HUES6 (cell line): Measurements from ENCODE around the gene EFCAB5.
"Not testable (repeated sequence)": the region's sequence is repeated elsewhere in the genome, so short reads cannot be mapped to it uniquely, and the experiment has no call there.

Experiments used
- H3K27ac ChIP-seq: 2 replicates; pipeline ENCODE4 v1.7.0; 2013; ENCODE audit warnings: low read depth, mild to moderate bottlenecking, low read length, inconsistent platforms
- H3K27me3 ChIP-seq: 2 replicates; pipeline ENCODE4 v1.6.1; 2013; ENCODE audit warnings: low read length; ENCODE audit not compliant: control insufficient read depth, insufficient read depth
- H3K36me3 ChIP-seq: 2 replicates; pipeline ENCODE4 v1.6.1; 2013; ENCODE audit warnings: low read length; ENCODE audit not compliant: control insufficient read depth, insufficient read depth
- H3K4me1 ChIP-seq: 2 replicates; pipeline ENCODE4 v1.6.1; 2013; ENCODE audit warnings: low read length; ENCODE audit not compliant: control insufficient read depth, insufficient read depth
- H3K4me3 ChIP-seq: 2 replicates; pipeline ENCODE4 v1.5.1; 2013; ENCODE audit warnings: low read depth, low read length
- H3K9ac ChIP-seq: one replicate; pipeline ENCODE4 v1.6.1; 2013; ENCODE audit warnings: mild to moderate bottlenecking, low read length
- H3K9me3 ChIP-seq: 2 replicates; pipeline ENCODE4 v1.6.1; 2013; ENCODE audit warnings: low read depth, low read length; ENCODE audit not compliant: control insufficient read depth, insufficient read depth

The EFCAB5 gene

DNA sequence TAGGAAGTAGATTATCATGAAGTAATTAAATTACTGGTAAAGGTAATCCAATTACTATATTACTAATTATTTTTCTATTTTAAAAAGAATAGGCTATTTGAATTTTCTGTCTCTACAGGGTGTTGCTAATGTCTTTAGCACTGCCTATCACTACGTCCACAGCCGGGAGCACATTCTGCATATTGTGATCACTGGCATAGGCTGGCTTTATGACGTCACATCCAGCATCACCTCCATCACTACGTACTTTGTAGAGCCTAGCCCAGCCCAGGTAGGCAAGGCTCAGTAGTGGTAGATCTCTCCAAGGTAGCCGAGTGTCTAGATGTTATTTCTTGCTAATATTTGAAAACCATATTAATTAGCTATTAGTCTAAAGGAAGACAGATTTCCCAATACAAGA is 141.3 kb downstream of the EFCAB5 start:
- H3K4me1 ChIP-seq: no peaks in the 10 kb centered on the region
- no peaks in the 10 kb centered on the region for H3K9me3 ChIP-seq
- H3K9ac ChIP-seq: no peak overlapping the region
- H3K36me3 ChIP-seq: no peaks in the 10 kb centered on the region
- H3K27me3 ChIP-seq: 0 out of 2 replicates have a peak, but pooled peaks cover 4% of the 10 kb centered on the region
- no peak overlapping the region for H3K27ac ChIP-seq
- no peak overlapping the region for H3K4me3 ChIP-seq

DNA sequence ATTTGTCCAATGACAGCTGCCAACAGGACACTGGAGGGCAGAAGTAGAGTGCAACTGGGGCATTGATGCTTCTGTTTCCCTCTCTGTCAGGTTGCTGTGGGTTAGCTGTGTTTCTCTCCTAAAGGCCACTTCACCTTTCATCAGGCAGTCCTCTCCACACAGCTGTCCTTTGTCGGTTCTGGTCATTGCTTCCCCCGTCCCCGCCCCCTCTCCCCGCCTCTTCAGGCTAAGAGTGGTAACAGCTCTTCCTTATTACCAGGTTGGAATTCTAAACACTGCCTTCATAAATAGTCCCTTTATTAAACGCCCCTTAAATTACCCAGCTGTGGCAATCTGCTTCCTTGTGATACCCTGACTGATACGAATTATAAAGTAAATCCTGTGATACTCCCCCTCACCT is 143.4 kb downstream of the EFCAB5 start:
- H3K36me3 ChIP-seq: no peaks in the 10 kb centered on the region
- H3K9me3 ChIP-seq: no peaks in the 10 kb centered on the region
- 0 out of 2 replicates have a peak, but pooled peaks cover 3% of the 10 kb centered on the region for H3K27me3 ChIP-seq
- H3K9ac ChIP-seq: no peak overlapping the region
- no peaks in the 10 kb centered on the region for H3K4me1 ChIP-seq
- H3K4me3 ChIP-seq: no peak overlapping the region
- no peak overlapping the region for H3K27ac ChIP-seq

DNA sequence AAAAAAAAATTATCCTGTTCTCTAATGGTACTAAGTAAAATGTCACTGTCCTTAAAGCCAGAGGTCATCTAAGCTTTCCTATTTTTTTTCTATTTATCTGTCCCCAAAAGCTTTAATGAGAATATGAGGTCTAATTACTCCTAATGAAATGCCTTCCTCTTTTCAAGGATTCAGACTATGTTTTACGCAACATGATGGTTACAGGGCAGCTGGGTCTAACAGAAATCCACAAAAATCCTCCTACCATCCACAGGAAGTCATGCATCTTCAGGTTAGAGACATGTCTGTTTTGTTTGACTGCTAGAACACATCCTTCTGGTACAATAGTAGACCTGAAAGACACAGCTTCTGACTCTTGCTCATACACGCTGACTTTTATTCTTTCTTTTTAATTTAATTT is 145.5 kb downstream of the EFCAB5 start:
- H3K9ac ChIP-seq: no peak overlapping the region

DNA sequence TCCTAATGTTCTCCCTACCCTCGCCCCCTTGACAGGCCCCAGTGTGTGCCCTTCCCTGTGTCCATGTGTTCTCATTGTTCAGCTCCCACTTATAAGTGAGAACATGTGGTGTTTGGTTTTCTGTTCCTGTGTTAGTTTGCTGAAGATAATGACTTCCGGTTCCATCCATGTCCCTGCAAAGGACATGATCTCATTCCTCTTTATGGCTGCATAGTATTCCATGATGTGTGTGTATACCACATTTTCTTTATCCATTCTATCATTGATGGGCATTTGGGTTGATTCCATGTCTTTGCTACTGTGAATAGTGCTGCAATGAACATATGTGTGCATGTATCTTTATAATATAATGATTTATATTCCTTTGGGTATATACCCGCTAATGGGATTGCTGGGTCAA is 146.0 kb downstream of the EFCAB5 start:
- not testable (repeated sequence) for H3K27me3 ChIP-seq, H3K9me3 ChIP-seq, H3K9ac ChIP-seq, H3K36me3 ChIP-seq, H3K4me1 ChIP-seq, H3K27ac ChIP-seq, H3K4me3 ChIP-seq

More for the DNA sequence above, 145.5 kb downstream of the EFCAB5 start:
- no peaks in the 10 kb centered on the region for H3K27me3 ChIP-seq
- H3K4me3 ChIP-seq: no peak overlapping the region
- H3K4me1 ChIP-seq: no peaks in the 10 kb centered on the region
- no peak overlapping the region for H3K27ac ChIP-seq
- no peaks in the 10 kb centered on the region for H3K36me3 ChIP-seq
- H3K9me3 ChIP-seq: no peaks in the 10 kb centered on the region

DNA sequence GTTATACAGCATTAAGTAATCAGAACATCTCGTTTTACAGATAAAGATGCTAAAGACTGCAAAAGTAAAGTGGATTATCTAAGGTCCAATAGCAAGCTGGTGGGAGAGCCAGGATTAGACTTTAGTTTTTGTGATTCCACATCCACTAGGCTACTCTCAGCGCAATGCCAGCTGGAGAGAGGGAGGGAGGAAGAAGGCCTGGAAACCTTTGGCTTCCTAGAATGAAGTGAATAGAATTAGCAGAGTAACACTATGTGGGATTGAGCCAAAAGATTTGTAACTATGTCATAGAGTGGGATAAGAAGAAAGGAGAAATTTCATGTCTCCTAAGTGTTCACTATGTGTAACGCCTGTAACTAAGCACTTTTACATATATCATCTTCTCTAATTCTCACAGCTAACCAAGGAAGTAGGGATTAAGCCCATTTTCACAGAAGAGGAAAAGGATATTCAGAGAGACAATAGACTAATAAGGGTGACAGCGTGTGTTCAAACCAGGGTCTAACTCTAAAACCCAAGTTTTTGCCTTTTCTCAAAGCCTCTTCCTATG is 149.8 kb downstream of the EFCAB5 start:
- Histone ChIP-seq H3K9ac (no peak overlapping the region), H3K36me3 (no peaks in the 10 kb centered on the region), H3K27ac (no peak overlapping the region), H3K4me3 (no peak overlapping the region), H3K4me1 (no peaks in the 10 kb centered on the region; the same call in 1 of the 2 replicates), H3K27me3 (no peaks in the 10 kb centered on the region), H3K9me3 (no peaks in the 10 kb centered on the region)

DNA sequence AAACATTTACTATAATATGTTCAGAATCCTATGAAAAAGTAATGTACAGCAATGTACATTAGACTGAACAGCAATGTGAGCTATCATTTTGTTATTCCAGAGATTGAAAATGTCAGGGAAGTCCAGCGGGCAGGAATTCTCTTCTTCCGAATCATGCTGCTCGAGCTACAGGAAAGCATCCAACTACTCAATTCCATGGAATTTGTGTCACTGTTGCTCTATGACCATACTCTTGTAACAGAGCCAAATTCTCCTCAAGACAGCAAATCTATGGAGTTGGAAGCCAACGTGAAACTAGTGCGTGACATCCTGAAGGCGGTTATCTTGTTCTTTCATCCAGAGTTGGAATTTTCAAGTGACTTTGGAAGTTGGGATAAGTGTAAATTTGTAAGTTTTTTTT is 150.3 kb downstream of the EFCAB5 start:
- Histone ChIP-seq H3K27ac (no peak overlapping the region), H3K9ac (no peak overlapping the region), H3K27me3 (no peaks in the 10 kb centered on the region), H3K36me3 (no peaks in the 10 kb centered on the region), H3K9me3 (no peaks in the 10 kb centered on the region), H3K4me3 (no peak overlapping the region), H3K4me1 (no peaks in the 10 kb centered on the region; the same call in 1 of the 2 replicates)

DNA sequence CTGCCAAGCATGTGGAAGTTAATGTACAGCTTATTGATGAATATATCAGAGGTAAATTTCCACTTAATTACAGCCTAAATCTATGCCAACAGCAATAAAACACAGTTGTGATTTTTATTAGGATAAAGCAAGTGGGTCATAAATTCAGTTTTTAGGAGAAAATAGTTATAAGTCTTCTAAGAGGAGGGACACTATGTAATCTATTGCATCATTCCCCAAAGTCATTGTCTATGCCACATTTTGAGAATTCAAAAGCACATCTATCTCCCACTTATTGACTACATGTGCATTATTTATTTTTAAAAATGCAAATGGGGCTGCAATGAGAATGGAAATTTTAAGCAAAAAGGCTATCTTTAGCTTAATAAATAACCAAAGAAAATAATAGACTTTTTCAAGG is 151.5 kb downstream of the EFCAB5 start:
- Histone ChIP-seq H3K4me1 (no peaks in the 10 kb centered on the region; the same call in 1 of the 2 replicates), H3K4me3 (no peak overlapping the region), H3K9ac (no peak overlapping the region), H3K27me3 (no peaks in the 10 kb centered on the region), H3K27ac (no peak overlapping the region), H3K36me3 (no peaks in the 10 kb centered on the region), H3K9me3 (no peaks in the 10 kb centered on the region)

DNA sequence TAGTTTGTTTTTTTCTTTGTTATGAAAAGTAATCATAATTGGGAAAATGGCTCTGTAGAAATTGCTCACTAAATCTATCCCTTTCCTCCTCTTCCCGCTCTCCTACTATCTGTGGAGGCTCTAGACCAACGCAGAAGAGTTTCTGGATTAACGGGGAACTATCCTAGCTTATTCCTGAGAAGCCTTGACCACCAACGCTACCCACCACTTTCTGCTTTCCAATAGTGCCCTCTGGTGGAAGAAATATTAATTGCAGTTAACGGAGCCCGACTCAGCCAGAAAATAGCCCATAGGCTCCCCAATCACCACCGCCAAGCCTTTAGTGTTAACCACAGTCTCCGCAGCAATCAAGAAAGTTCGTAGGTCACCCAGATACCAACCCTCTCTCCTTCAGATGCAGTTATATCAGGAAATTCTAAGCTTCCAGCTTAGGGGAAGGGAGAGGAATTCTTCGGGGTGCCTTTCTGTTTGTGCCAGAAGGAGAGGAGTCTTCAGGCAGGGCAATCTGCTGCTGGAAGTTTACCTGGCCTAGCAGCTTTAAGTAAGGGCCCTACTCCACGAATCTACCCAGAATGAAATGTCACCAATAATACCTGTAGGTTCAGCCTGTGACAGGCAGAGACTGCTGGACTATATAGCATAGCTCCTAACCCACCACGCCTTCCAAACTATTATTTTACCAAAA is 152.2 kb downstream of the EFCAB5 start:
- Histone ChIP-seq H3K27me3 (no peaks in the 10 kb centered on the region), H3K36me3 (no peaks in the 10 kb centered on the region), H3K4me1 (no peaks in the 10 kb centered on the region; the same call in 1 of the 2 replicates), H3K4me3 (no peak overlapping the region), H3K9ac (no peak overlapping the region), H3K9me3 (no peaks in the 10 kb centered on the region), H3K27ac (no peak overlapping the region)

DNA sequence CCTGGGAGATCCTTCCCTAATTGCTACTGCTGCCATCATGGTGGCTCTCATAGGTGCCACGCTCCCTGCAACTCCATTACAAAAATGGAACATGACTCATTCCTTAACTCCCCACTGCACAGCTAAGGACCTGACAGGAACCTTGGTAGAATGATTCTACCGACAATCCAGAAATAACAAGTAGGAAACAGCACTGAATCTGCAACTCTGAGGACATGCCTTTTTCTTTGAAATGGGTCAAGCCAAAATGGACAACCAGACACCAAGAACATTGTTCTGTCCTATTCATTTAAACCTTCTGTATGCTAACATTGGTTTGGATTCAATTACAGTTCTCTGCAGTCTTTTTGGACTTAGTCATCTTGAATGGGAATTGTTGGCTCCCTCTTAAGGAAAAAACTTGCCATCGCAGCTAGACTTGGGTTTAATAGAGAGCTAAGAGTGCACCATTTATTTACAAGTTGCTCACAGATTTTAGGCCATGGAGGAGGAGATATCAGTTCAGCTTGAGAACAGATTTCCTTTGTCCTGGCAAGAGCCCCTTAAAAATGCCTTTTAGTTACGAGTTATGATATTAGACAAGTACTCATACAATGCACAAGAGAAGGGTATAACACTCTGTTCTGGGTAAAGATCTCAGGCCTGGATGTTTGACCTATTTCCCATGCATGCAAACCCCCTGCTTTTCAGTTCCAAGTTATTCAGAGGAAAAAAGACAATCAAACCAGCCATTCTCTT is 154.2 kb downstream of the EFCAB5 start:
- H3K4me1 ChIP-seq: no peaks in the 10 kb centered on the region; the same call in 1 of the 2 replicates
- H3K27ac ChIP-seq: no peak overlapping the region
- no peaks in the 10 kb centered on the region for H3K36me3 ChIP-seq
- no peaks in the 10 kb centered on the region for H3K9me3 ChIP-seq
- H3K4me3 ChIP-seq: no peak overlapping the region
- no peaks in the 10 kb centered on the region for H3K27me3 ChIP-seq
- H3K9ac ChIP-seq: no peak overlapping the region

DNA sequence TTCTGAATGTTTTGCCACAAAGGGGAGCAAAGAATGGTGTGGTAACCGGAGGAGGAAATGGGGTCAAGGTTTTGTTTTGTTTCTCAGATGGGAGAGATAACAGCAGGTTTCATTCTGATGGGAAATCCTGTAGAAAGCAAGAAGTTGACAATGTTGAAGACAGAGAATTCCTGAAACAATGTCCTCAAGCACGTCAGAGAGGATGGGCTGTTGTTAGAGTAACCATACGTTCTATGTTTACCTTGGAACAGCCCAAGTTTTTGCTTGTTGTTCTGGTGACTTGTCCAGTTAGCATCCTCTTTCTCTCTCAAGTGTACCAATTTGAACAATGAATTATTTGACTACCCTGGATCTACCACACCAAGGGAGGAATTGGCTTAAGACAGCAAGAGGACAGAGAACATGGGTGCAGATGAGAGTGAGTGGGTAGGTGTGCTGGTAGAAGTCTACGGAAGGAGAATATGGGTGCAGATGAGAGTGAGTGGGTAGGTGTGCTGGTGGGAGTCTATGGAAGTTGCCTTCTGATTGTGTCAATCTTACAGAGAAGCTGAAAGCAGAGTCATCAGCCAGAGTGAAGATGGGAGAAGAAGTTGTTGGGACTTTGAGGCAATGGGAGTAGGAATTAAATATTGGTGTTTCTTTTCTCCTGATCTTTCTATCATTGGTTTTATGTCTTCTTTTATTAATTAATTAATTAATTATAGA is 160.4 kb downstream of the EFCAB5 start:
- no peak overlapping the region for H3K27ac ChIP-seq
- no peaks in the 10 kb centered on the region for H3K36me3 ChIP-seq
- no peak overlapping the region for H3K9ac ChIP-seq
- H3K4me1 ChIP-seq: no peaks in the 10 kb centered on the region
- no peaks in the 10 kb centered on the region for H3K27me3 ChIP-seq
- no peak overlapping the region for H3K4me3 ChIP-seq
- H3K9me3 ChIP-seq: no peaks in the 10 kb centered on the region

DNA sequence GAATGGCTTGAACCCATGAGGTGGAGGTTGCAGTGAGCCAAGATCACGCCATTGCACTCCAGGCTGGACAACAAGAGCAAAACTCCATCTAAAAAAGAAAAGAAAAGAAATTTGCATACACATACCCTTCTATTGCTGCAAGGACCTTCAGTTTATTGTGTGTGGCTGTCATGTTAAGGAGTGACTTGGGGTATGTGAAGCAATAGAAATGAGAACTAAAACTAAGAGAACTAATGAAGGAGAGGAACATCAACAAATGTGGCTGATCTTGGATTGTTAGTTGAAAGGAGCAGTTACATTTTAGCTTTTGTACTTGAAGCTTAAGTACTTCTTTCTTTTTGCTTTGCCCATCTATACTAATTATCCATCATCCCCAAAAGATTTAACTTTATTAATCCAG is 162.5 kb downstream of the EFCAB5 start:
- no peaks in the 10 kb centered on the region for H3K36me3 ChIP-seq
- no peak overlapping the region for H3K27ac ChIP-seq
- no peak overlapping the region for H3K9ac ChIP-seq
- no peaks in the 10 kb centered on the region for H3K9me3 ChIP-seq
- H3K4me1 ChIP-seq: no peaks in the 10 kb centered on the region
- H3K27me3 ChIP-seq: no peaks in the 10 kb centered on the region
- no peak overlapping the region for H3K4me3 ChIP-seq
